K562 (cell line): Measurements from ENCODE around the gene SPRN.

Experiments
- ATF3 ChIP-seq, 2 experiments: fragments of 450-650 bp in 1 of 2; sonication (generic) in 1 of 2; formaldehyde crosslinking in 1 of 2; IDR thresholded peaks in 1 of 2; conservative IDR thresholded peaks in 1 of 2; 2 replicates each; pipeline versions ENCODE4 v1.6.1 to v1.8.1; 2016 to 2023; ENCODE audit warnings: mild to moderate bottlenecking in 2 of 2, moderate library complexity in 2 of 2, inconsistent platforms in 1 of 2, missing genetic modification reagents in 1 of 2
- FOXJ3 ChIP-seq: sonication (generic); formaldehyde crosslinking; IDR thresholded peaks from 2 replicates; pipeline ENCODE4 v1.4.0; 2020; ENCODE audit warnings: mild to moderate bottlenecking, missing genetic modification reagents
- FOXM1 ChIP-seq, 2 experiments: fragments of 450-650 bp in 1 of 2; sonication (generic) in 1 of 2; formaldehyde crosslinking in 1 of 2; IDR thresholded peaks; 2 replicates each; pipeline versions ENCODE4 v1.6.1 to v1.9.0; 2017 to 2022; ENCODE audit warnings: low read depth in 2 of 2, mild to moderate bottlenecking in 2 of 2, missing genetic modification reagents in 1 of 2, moderate library complexity in 1 of 2
- JUND ChIP-seq, 2 experiments: IDR thresholded peaks; 2 replicates in 1 of 2; 3 replicates in 1 of 2; pipeline ENCODE4 v1.6.1; 2011; ENCODE audit warnings: borderline replicate concordance in 2 of 2, low read depth in 2 of 2, low read length in 2 of 2, improper control_type of control experiment in 1 of 2, missing biosample characterization in 1 of 2, missing genetic modification characterization in 1 of 2, missing genetic modification reagents in 1 of 2
- SLC30A9 ChIP-seq: fragments of 250-450 bp; sonication (Bioruptor Pico); IDR thresholded peaks from 2 replicates; pipeline ENCODE4 v1.8.0; 2022; ENCODE audit warnings: mild to moderate bottlenecking, moderate library complexity
- TF ChIP-seq, protein P1 (sequence below), 3 experiments: IDR thresholded peaks in 2 of 3; conservative IDR thresholded peaks in 1 of 3; 2 replicates each; pipeline ENCODE4 v1.5.1; 2011 to 2012; ENCODE audit warnings: low read length in 3 of 3, mild to moderate bottlenecking in 3 of 3, control low read depth in 2 of 3, improper control_type of control experiment in 1 of 3, inconsistent platforms in 1 of 3, low read depth in 1 of 3, mixed read lengths in 1 of 3, moderate library complexity in 1 of 3; ENCODE audit not compliant: insufficient read depth in 2 of 3
- TF ChIP-seq, protein P2 (sequence below), 2 experiments: fragments of 450-650 bp in 1 of 2; sonication (generic) in 1 of 2; formaldehyde crosslinking; conservative IDR thresholded peaks; 2 replicates each; pipeline versions ENCODE4 v1.4.0 to v1.8.1; 2020 to 2022; ENCODE audit warnings: mild to moderate bottlenecking in 1 of 2, missing genetic modification reagents in 1 of 2

DNA sequence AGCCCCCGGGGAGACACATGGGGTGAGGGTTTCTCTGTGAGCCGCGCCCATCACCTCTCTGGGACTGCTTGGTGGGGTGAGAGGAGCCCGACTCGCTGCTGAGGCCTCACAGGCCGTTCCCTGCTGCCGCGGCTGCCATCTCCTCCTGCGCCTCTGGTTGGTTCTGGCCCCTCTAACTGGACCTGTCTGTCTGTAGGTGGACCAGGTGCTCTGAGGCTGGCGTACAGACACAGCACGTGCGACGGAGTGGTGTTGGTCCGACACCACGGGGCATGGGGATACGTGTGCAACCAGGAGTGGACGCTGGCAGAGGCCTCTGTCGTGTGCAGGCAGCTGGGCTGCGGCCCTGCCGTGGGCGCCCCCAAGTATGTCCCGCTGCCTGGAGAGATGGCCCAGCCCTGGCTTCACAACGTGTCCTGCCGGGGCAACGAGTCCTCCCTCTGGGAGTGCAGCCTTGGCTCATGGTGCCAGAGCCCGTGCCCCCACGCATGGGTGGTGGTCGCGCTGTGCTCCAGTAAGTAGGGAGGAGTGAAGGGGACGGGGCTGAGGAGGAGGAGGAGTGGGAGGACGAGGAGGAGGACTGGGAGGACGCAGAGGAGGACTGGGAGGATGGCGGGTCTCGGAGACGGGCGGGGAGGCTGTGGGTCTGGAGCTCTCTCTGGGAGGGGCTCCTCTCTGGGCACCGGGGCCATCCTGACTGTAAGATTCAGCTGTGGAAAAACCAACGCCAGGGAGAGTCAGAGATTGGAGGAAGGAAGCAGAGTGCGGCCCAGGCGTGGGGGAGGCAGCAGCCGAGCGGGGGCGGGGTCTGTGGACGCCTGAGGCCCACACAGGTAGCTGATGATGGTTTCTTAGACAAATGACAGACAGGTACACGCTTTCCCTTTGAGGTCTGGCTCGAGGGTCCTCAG lies 31.9 kb upstream of the SPRN start:
- no peak for TF ChIP-seq SLC30A9
- TF ChIP-seq JUND (IDR thresholded peaks at IDR 0.05; ENCODE audit: borderline replicate concordance, low read depth, low read length): no peak
- no peak for TF ChIP-seq JUND (tag; IDR thresholded peaks at IDR 0.05; ENCODE audit: borderline replicate concordance, low read depth, low read length)
- TF ChIP-seq, protein P1, sequence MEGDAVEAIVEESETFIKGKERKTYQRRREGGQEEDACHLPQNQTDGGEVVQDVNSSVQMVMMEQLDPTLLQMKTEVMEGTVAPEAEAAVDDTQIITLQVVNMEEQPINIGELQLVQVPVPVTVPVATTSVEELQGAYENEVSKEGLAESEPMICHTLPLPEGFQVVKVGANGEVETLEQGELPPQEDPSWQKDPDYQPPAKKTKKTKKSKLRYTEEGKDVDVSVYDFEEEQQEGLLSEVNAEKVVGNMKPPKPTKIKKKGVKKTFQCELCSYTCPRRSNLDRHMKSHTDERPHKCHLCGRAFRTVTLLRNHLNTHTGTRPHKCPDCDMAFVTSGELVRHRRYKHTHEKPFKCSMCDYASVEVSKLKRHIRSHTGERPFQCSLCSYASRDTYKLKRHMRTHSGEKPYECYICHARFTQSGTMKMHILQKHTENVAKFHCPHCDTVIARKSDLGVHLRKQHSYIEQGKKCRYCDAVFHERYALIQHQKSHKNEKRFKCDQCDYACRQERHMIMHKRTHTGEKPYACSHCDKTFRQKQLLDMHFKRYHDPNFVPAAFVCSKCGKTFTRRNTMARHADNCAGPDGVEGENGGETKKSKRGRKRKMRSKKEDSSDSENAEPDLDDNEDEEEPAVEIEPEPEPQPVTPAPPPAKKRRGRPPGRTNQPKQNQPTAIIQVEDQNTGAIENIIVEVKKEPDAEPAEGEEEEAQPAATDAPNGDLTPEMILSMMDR (IDR thresholded peaks at IDR 0.05 in 2 of 3, conservative IDR thresholded peaks at IDR 0.05 in 1 of 3; ENCODE audit: insufficient read depth in 2 of 3, low read depth in 1 of 3, low read length in 3 of 3): no peak
- no peak for TF ChIP-seq FOXM1 (IDR thresholded peaks at IDR 0.05; ENCODE audit: low read depth)
- TF ChIP-seq FOXM1 (CRISPR knock-in tag; IDR thresholded peaks at IDR 0.05; ENCODE audit: low read depth): no peak
- TF ChIP-seq FOXJ3 (CRISPR knock-in tag): no peak
- TF ChIP-seq, protein P2, sequence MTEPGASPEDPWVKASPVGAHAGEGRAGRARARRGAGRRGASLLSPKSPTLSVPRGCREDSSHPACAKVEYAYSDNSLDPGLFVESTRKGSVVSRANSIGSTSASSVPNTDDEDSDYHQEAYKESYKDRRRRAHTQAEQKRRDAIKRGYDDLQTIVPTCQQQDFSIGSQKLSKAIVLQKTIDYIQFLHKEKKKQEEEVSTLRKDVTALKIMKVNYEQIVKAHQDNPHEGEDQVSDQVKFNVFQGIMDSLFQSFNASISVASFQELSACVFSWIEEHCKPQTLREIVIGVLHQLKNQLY (CRISPR knock-in tag; conservative IDR thresholded peaks at IDR 0.05): no peak
- no peak for TF ChIP-seq ATF3 (IDR thresholded peaks at IDR 0.05)
- TF ChIP-seq ATF3 (CRISPR knock-in tag; conservative IDR thresholded peaks at IDR 0.05): no peak
